ENCODE results near the gene TARS2.

Gene TARS2

DNA sequence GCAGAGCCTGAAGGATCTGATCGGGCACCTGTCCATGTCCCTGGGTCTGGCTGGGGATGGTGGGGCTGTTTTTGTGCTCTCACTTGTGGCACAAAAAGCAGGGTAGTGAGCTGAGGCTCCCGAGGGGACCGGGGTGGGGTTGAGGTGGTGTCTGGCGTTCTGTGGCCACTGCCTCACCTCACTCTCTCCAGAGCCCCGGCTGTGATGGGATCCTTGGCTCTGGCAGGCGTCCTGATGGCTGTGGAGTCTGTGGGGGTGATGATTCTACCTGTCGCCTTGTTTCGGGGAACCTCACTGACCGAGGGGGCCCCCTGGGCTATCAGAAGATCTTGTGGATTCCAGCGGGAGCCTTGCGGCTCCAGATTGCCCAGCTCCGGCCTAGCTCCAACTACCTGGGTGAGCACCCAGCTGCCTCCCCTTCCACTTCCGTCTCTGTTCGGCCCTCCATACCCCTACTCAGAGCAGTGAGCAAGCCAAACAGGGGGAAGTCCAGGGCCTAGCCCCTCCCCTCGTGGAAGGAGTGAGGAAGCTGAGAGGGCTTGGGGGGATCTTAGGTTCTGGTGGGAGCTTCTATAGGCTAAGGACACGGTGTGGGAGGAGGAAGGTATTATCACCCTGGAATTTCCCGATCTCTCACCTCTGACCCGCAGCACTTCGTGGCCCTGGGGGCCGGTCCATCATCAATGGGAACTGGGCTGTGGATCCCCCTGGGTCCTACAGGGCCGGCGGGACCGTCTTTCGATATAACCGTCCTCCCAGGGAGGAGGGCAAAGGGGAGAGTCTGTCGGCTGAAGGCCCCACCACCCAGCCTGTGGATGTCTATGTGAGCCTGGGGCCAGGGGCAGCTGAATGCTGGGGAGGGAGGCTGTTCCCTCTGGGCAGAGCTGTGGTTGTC lies 69.0 kb downstream of the TARS2 start:
- no peak for DNase-seq (ENCODE audit: low read depth)
- TF ChIP-seq, protein P1, sequence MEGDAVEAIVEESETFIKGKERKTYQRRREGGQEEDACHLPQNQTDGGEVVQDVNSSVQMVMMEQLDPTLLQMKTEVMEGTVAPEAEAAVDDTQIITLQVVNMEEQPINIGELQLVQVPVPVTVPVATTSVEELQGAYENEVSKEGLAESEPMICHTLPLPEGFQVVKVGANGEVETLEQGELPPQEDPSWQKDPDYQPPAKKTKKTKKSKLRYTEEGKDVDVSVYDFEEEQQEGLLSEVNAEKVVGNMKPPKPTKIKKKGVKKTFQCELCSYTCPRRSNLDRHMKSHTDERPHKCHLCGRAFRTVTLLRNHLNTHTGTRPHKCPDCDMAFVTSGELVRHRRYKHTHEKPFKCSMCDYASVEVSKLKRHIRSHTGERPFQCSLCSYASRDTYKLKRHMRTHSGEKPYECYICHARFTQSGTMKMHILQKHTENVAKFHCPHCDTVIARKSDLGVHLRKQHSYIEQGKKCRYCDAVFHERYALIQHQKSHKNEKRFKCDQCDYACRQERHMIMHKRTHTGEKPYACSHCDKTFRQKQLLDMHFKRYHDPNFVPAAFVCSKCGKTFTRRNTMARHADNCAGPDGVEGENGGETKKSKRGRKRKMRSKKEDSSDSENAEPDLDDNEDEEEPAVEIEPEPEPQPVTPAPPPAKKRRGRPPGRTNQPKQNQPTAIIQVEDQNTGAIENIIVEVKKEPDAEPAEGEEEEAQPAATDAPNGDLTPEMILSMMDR (IDR thresholded peaks at IDR 0.05; ENCODE audit: insufficient read depth, low read depth, low read length, missing control alignments), result no peak
- no peak overlapping the region for H3K4me3 ChIP-seq (ENCODE audit: low read length)

DNA sequence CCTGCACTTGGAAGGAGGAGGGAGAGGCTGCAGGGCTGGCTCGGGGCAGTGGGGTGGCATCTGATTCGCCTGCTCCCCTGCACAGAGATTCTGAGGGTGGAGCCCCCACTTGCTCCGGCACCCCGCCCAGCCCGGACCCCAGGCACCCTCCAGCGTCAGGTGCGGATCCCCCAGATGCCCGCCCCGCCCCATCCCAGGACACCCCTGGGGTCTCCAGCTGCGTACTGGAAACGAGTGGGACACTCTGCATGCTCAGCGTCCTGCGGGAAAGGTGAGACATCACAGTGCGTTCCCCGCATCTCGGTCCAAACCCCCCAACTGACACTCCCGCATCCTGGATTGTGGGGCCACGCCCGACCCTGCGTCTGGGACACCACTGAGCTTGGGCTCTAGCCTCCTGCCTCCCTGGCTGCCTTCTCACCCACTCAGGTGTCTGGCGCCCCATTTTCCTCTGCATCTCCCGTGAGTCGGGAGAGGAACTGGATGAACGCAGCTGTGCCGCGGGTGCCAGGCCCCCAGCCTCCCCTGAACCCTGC lies 69.9 kb downstream of the TARS2 start:
- DNase-seq (ENCODE audit: low read depth), result no peak
- TF ChIP-seq, protein P1 (IDR thresholded peaks at IDR 0.05; ENCODE audit: insufficient read depth, low read depth, low read length, missing control alignments), result no peak
- no peak overlapping the region for H3K4me3 ChIP-seq (ENCODE audit: low read length)
